A673 (cell line): ENCODE results near the gene CA9.

Source experiments
- EZH2 ChIP-seq: fragments of 200-600 bp; sonication (generic); IDR thresholded peaks from 2 replicates; pipeline ENCODE4 v1.6.1; 2017; ENCODE audit warnings: borderline replicate concordance, low read depth, mild to moderate bottlenecking, mixed read lengths, antibody characterized with exemption, low read length; ENCODE audit not compliant: poor library complexity, severe bottlenecking
- TF ChIP-seq, protein P1 (sequence below): fragments of 300-800, 200-600 bp; sonication (generic); conservative IDR thresholded peaks from 2 replicates; pipeline ENCODE4 v1.5.1; 2017; ENCODE audit warnings: low read depth, mild to moderate bottlenecking, antibody characterized with exemption, low read length, moderate library complexity, mixed read lengths

DNA sequence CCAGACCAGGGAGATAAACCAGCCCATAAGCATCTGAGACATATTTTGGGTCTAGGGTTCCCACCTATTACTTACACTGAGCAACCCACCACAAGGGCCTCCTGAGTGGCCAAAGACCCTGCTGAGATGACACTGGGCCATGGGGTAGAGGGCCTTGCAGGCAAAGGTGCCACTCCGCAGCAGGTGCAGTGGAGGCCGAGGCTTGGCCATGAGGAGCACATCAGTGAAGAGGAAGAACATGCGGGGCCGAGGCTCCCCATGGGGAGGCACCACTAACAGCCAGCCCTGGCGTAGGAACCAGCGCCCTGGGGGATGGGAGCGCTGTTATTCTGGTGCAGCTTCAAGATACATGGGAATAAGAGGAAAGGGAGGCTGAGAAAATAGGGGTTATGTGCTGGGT lies 11.3 kb upstream of the CA9 start:
- TF ChIP-seq, protein P1, sequence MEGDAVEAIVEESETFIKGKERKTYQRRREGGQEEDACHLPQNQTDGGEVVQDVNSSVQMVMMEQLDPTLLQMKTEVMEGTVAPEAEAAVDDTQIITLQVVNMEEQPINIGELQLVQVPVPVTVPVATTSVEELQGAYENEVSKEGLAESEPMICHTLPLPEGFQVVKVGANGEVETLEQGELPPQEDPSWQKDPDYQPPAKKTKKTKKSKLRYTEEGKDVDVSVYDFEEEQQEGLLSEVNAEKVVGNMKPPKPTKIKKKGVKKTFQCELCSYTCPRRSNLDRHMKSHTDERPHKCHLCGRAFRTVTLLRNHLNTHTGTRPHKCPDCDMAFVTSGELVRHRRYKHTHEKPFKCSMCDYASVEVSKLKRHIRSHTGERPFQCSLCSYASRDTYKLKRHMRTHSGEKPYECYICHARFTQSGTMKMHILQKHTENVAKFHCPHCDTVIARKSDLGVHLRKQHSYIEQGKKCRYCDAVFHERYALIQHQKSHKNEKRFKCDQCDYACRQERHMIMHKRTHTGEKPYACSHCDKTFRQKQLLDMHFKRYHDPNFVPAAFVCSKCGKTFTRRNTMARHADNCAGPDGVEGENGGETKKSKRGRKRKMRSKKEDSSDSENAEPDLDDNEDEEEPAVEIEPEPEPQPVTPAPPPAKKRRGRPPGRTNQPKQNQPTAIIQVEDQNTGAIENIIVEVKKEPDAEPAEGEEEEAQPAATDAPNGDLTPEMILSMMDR, result no peak
- no peak for TF ChIP-seq EZH2
